Esophagus squamous epithelium (tissue), 5 donors: ENCODE results near the gene CASTOR1. TPM values are rescaled to one million over a fixed set of nuclear protein-coding genes. Genes with fewer than 3 reads are reported as not detected.

Source experiments
- DNase-seq: peaks from one replicate; lab custom pipeline; 2025; lab: John Stamatoyannopoulos, UW
- H3K27ac ChIP-seq, 4 donors: fragments of 200-600 bp; sonication (generic); one replicate each; pipeline ENCODE4 v1.5.1; 2016 to 2019; ENCODE audit warnings: mild to moderate bottlenecking in 1 of 4
- H3K27me3 ChIP-seq, 4 donors: fragments of 200-600 bp; sonication (generic); 1 replicate in 3 of 4; 2 replicates in 1 of 4; pipeline versions ENCODE4 v1.5.1 to v1.6.0; 2017 to 2021; ENCODE audit warnings: antibody characterized with exemption in 1 of 4
- H3K36me3 ChIP-seq, 3 donors: fragments of 200-600 bp; sonication (generic); one replicate each; pipeline ENCODE4 v1.5.1; 2016 to 2019
- H3K4me1 ChIP-seq, 3 donors: fragments of 200-600 bp; sonication (generic); one replicate each; pipeline ENCODE4 v1.5.1; 2017 to 2019
- H3K4me3 ChIP-seq, 4 donors: fragments of 200-600 bp; sonication (generic); 1 replicate in 3 of 4; 2 replicates in 1 of 4; pipeline ENCODE4 v1.5.1; 2016 to 2019; ENCODE audit warnings: mild to moderate bottlenecking in 2 of 4, moderate library complexity in 1 of 4
- H3K9me3 ChIP-seq, 3 donors: fragments of 200-600 bp; sonication (generic); one replicate each; pipeline ENCODE4 v1.5.1; 2016 to 2019
- POLR2A ChIP-seq, 4 donors: fragments of 450-650 bp; IDR thresholded peaks; one replicate each; pipeline ENCODE4 v1.6.1; 2017; ENCODE audit warnings: antibody characterized with exemption in 4 of 4, mild to moderate bottlenecking in 4 of 4, moderate library complexity in 3 of 4
- WGBS, 2 donors: methylation state at CpG; one replicate each; pipeline ENCODE4 v1.1.5; 2018; 5-methylcytosine and 5-hydroxymethylcytosine counted together
- intact Hi-C: fragments of 100-400 bp; cut with DNase I; formaldehyde crosslinking; loops from one replicate; pipeline ENCODE4 v1.15.0; 2022
- total RNA-seq, 4 donors: library from RNA; depleted of rRNA; stranded (reverse); fragments of >200 nt; gene quantifications; one replicate each; pipeline ENCODE4 v1.1.0, GENCODE V29; 2016
- TF ChIP-seq, protein P1 (sequence below), 6 experiments: fragments of 450-650 bp in 4 of 6; fragments of 200-600 bp in 2 of 6; sonication (generic) in 2 of 6; IDR thresholded peaks; one replicate each; pipeline ENCODE4 v1.5.1; 2016 to 2019; ENCODE audit warnings: antibody characterized with exemption in 6 of 6, mild to moderate bottlenecking in 4 of 6, moderate library complexity in 4 of 6
- donor health status: DM: yes; HTN: yes; CAD: no.

Gene CASTOR1
- total RNA-seq, 4 donors from 2014 or later = 18.9 to 76.4 (median 40.7) TPM

DNA sequence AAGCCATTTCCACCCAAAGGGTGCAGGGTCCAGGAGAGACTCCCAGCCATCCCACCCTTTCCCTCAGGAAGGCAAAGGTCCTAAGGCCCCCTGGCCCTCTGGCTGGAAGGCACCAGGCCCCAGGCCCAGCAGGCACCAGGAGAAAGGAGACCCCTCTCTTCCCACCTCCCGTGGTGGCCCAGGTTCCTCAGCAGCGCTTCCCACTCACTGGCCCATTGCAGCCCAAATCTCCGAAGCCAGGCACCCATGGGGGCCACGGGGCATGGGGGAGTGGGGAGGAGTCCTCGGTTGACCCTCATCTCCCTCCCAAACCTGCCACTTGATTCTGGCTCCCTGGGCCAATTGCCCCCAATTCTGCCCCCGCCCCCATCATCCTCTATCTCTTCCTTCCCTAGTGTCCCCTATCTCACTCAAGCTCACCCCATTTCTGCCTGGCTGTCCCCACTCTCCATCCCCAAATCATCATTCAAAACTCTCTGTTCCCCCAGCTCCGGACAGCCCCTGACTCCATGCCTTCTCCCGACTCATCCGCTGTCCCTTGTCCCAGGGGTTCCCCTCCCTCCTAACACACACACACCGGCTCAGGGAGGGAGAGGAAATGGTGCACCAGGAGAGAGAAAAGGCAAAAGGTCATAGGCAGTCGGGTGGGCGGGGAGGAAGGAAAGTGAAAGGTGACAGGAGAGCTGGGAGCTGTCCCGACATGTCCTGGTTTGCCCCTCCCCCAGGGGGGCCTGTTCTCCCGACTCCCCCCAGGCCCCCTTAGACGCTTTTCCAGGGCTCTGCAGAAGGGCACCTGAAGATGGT lies 43.9 kb downstream of the CASTOR1 start:
- H3K27ac ChIP-seq = peak overlapping the region; percentile 30 to 75 (median 48)
- no peaks in the 10 kb centered on the region for H3K36me3 ChIP-seq
- no peak for DNase-seq
- 54 to 71% methylated on average over 8 to 9 of the region's 15 CpGs for WGBS, 2 donors
- intact Hi-C loops = no loop called here
- no peaks in the 10 kb centered on the region for H3K9me3 ChIP-seq
- TF ChIP-seq, protein P1, sequence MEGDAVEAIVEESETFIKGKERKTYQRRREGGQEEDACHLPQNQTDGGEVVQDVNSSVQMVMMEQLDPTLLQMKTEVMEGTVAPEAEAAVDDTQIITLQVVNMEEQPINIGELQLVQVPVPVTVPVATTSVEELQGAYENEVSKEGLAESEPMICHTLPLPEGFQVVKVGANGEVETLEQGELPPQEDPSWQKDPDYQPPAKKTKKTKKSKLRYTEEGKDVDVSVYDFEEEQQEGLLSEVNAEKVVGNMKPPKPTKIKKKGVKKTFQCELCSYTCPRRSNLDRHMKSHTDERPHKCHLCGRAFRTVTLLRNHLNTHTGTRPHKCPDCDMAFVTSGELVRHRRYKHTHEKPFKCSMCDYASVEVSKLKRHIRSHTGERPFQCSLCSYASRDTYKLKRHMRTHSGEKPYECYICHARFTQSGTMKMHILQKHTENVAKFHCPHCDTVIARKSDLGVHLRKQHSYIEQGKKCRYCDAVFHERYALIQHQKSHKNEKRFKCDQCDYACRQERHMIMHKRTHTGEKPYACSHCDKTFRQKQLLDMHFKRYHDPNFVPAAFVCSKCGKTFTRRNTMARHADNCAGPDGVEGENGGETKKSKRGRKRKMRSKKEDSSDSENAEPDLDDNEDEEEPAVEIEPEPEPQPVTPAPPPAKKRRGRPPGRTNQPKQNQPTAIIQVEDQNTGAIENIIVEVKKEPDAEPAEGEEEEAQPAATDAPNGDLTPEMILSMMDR (IDR thresholded peaks at IDR 0.05) = no peak
- TF ChIP-seq POLR2A (IDR thresholded peaks at IDR 0.05) = no peak
- H3K27me3 ChIP-seq = peaks cover 0 to 47% (median 0%) of the 10 kb centered on the region in 4 donors
- peaks cover 15 to 59% (median 20%) of the 10 kb centered on the region in 3 donors for H3K4me1 ChIP-seq
- peak overlapping the region; percentile 24 to 71 (median 53) for H3K4me3 ChIP-seq

DNA sequence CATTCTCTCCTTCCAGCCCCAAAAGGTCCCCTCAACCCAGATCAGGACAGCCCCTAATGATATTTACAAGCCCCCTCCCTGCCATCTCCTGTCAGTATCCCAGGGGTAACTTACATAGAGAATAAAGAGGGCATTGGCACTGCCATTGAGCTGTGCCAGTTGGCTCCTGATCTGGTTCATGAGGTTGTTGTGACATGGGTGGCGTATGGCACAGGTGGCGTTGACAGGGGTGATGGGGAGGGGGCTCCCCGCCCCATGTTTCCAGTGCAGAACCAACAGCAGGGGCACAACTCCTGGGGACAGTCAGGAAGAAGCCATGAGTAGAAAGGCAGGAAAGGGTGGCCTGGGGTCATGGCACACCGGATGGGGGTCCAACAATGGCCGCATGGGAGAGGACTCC lies 44.7 kb downstream of the CASTOR1 start:
- Histone ChIP-seq H3K36me3 (no peaks in the 10 kb centered on the region), H3K4me1 (peaks cover 15 to 56% (median 20%) of the 10 kb centered on the region in 3 donors), H3K9me3 (no peaks in the 10 kb centered on the region), H3K27me3 (peaks cover 0 to 47% (median 0%) of the 10 kb centered on the region in 4 donors), H3K27ac (peak overlapping the region in 2 of 4 donors; percentile 16 to 75), H3K4me3 (no peak overlapping the region)
- 80 to 92% methylated on average over 4 of the region's 5 CpGs for WGBS, 2 donors
- intact Hi-C loops = no loop called here
- DNase-seq = no peak
- no peak for TF ChIP-seq POLR2A (IDR thresholded peaks at IDR 0.05)
- TF ChIP-seq, protein P1 (IDR thresholded peaks at IDR 0.05) = no peak

DNA sequence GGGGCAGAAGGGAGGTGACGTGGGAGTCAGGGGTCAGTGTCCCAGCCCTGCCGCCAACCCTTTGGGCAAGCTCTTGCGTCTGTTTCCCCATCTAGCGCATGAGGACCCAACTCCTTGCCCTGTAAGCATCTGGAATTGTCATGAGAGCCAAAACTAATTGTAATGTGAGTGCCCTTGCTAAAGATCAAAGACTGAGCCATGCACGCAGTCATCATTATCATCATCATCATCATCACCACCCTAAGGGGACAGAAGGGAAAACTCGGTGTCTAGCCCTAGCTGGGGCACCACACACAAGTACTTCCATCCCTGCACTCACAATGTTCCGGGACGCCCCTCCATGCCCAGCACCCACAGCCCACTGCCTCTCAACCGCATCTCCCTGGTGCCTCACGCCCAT lies 45.2 kb downstream of the CASTOR1 start:
- no peak for DNase-seq
- no peaks in the 10 kb centered on the region for H3K9me3 ChIP-seq
- no peaks in the 10 kb centered on the region for H3K36me3 ChIP-seq
- WGBS, 2 donors = 93 to 95% methylated on average over 6 to 10 of the region's 10 CpGs
- peak overlapping the region in 1 of 4 donors; percentile 16 for H3K27ac ChIP-seq
- H3K4me3 ChIP-seq = no peak overlapping the region
- peaks cover 14 to 53% (median 20%) of the 10 kb centered on the region in 3 donors for H3K4me1 ChIP-seq
- intact Hi-C loops = no loop called here
- H3K27me3 ChIP-seq = peaks cover 0 to 46% (median 0%) of the 10 kb centered on the region in 4 donors
- TF ChIP-seq POLR2A (IDR thresholded peaks at IDR 0.05) = no peak
- TF ChIP-seq, protein P1 (IDR thresholded peaks at IDR 0.05) = no peak

DNA sequence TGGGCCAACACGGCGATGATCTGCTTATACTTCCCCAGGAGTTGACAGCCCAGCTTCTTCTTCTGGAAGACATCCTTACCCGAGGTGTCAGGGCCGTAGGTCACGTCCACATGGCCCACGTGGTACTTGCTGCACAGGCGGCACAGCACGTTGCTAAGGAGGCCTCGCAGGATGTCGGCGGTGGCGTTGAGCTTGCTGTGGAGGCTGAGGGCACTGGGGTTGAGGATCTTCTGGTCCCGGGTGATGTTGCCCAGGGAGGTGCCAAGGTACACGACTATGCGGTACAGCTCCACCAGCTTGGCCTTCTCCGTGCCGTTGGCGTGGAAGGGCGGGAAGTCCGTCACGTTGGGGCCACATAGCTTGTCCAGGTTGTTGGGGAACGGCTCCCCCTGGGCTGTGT lies 45.6 kb downstream of the CASTOR1 start:
- H3K4me1 ChIP-seq = peaks cover 12 to 53% (median 20%) of the 10 kb centered on the region in 3 donors
- TF ChIP-seq, protein P1 (IDR thresholded peaks at IDR 0.05) = no peak
- no peak for TF ChIP-seq POLR2A (IDR thresholded peaks at IDR 0.05)
- intact Hi-C loops = no loop called here
- no peak for DNase-seq
- no peaks in the 10 kb centered on the region for H3K9me3 ChIP-seq
- no peak overlapping the region for H3K4me3 ChIP-seq
- WGBS, 2 donors = 99 to 100% methylated on average over 1 to 10 of the region's 22 CpGs
- H3K27me3 ChIP-seq = peaks cover 0 to 42% (median 0%) of the 10 kb centered on the region in 4 donors
- no peaks in the 10 kb centered on the region for H3K36me3 ChIP-seq
- no peak overlapping the region for H3K27ac ChIP-seq
